ENCODE data around the gene DNPH1. TPM values are rescaled to one million over a fixed set of nuclear protein-coding genes. Genes with fewer than 3 reads are reported as not detected.
A peak's percentile ranks its signal among the peaks of the same experiment; 100 is the strongest.

DNPH1 gene
- total RNA-seq, 1 donor = 32.9 TPM

DNA sequence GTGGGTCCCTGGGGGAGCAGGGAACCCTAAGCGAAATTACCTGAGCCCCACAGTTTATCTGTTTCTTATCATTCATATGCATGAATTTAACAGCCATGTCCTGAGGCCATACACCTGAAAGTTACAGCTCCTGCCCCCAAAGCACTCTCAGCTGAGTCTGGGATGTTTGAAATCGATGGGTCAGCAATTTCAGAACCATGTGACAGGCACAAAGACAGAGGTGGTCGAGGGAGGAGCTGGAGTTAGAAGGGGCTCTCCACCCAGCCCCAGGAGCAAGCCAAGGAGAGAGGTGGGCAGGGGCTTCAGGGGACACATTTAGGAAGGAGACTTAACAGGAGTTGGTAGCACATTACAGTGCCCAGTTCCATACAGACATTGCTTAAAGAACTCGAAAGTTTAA lies 28.9 kb upstream of the DNPH1 start:
- H4K20me1 ChIP-seq (ENCODE audit: insufficient read depth, low read length) = no peaks in the 10 kb centered on the region
- no peaks in the 10 kb centered on the region for H3K9me3 ChIP-seq (ENCODE audit: low read depth, low read length)
- no peak overlapping the region for H2AFZ ChIP-seq (ENCODE audit: low read length)
- H3K36me3 ChIP-seq (ENCODE audit: insufficient read depth, low read length) = no peaks in the 10 kb centered on the region
- no peak overlapping the region for H3K4me2 ChIP-seq (ENCODE audit: insufficient read depth, low read length)
- no peaks in the 10 kb centered on the region for H3K4me1 ChIP-seq (ENCODE audit: insufficient read depth, low read length)
- H3K79me2 ChIP-seq (ENCODE audit: insufficient read depth, low read length) = no peaks in the 10 kb centered on the region
- peaks cover 10% of the 10 kb centered on the region for H3K27me3 ChIP-seq (ENCODE audit: insufficient read depth, low read length)
- DNase-seq (ENCODE audit: insufficient read length, low spot score, missing footprints) = peak; percentile 68
- no peak overlapping the region for H3K27ac ChIP-seq (ENCODE audit: low read depth, low read length)
- H3K4me3 ChIP-seq (ENCODE audit: insufficient read depth, low read length) = no peak overlapping the region
- TF ChIP-seq, protein P1, sequence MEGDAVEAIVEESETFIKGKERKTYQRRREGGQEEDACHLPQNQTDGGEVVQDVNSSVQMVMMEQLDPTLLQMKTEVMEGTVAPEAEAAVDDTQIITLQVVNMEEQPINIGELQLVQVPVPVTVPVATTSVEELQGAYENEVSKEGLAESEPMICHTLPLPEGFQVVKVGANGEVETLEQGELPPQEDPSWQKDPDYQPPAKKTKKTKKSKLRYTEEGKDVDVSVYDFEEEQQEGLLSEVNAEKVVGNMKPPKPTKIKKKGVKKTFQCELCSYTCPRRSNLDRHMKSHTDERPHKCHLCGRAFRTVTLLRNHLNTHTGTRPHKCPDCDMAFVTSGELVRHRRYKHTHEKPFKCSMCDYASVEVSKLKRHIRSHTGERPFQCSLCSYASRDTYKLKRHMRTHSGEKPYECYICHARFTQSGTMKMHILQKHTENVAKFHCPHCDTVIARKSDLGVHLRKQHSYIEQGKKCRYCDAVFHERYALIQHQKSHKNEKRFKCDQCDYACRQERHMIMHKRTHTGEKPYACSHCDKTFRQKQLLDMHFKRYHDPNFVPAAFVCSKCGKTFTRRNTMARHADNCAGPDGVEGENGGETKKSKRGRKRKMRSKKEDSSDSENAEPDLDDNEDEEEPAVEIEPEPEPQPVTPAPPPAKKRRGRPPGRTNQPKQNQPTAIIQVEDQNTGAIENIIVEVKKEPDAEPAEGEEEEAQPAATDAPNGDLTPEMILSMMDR (IDR thresholded peaks at IDR 0.05; ENCODE audit: extremely low read depth, low read depth, low read length) = no peak

DNA sequence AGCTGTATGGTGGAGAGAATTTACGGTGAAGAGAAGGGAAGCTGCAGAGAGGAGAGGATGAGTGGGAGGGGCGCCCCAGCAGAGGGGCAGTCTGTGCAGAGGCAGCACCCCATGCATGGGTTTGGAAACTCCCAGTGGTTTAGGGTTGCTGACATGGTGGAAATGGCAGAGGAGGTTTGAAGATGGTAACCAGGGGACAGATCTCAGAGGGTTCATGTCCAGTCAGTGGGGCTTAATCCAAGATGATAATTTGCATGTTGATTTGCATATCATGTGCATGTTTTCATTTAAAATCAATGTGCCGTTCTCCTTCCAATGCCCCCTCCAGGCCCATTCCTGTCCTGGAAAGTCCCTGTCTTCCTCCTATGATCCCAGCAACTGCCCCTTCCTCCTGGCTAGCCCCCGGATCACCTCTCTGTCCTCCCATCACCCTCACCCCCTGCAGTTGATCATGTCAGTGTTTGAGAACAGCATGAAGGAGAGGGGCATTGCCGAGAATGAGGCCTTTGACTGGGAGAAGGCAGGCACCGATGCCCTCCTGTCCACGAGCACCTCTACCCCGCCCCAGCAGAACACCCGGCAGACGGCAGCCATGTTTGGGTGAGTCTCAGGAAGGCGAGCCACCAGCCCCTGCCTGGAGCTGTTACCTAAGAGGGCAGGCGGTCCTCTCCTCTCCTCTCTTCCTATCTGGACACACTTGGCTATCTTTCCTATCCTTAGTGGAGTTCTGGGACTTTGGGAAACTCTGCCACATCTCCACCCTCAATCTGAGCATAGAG lies 28.3 kb upstream of the DNPH1 start:
- TF ChIP-seq, protein P1 (IDR thresholded peaks at IDR 0.05; ENCODE audit: extremely low read depth, low read depth, low read length) = no peak
- Histone ChIP-seq H3K36me3 (ENCODE audit: insufficient read depth, low read length) (no peaks in the 10 kb centered on the region), H3K27ac (ENCODE audit: low read depth, low read length) (no peak overlapping the region), H3K4me1 (ENCODE audit: insufficient read depth, low read length) (no peaks in the 10 kb centered on the region), H3K4me3 (ENCODE audit: insufficient read depth, low read length) (no peak overlapping the region), H3K9me3 (ENCODE audit: low read depth, low read length) (no peaks in the 10 kb centered on the region), H4K20me1 (ENCODE audit: insufficient read depth, low read length) (no peaks in the 10 kb centered on the region), H3K27me3 (ENCODE audit: insufficient read depth, low read length) (peaks cover 13% of the 10 kb centered on the region), H2AFZ (ENCODE audit: low read length) (no peak overlapping the region), H3K4me2 (ENCODE audit: insufficient read depth, low read length) (no peak overlapping the region), H3K79me2 (ENCODE audit: insufficient read depth, low read length) (no peaks in the 10 kb centered on the region)
- DNase-seq (ENCODE audit: insufficient read length, low spot score, missing footprints) = peak; percentile 59

DNA sequence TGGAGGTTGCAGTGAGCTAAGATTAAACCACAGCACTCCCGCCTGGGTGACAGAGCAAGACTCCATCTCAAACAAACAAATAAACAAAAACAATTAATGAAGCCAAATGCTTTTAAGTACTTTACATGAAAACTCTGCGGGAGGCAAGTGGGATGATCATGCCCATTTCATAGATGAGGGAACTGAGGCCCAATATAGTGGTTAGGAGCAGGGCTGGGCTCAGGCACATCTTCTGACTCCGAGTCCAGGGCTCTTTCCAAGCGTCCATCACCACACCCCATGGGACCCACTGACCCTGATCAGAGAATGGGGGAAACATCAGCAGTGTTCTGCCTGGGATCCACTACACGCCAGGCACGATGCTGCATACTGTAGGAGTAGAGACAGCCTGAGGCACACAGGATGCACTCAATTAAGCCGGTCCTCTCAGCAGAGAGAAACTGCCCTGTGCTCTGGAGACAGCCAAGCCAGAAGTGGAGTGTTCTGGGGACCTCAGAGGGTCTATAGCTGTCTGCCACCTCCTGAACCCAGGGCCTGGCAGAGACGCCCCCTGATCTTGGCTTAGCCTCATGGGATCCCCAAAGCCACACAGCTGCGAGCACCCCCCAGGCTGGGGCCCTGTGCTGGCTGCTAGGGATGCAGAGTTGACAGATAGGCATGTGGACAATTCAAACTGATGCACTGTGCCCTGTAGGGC lies 27.5 kb upstream of the DNPH1 start:
- Histone ChIP-seq H3K4me3 (ENCODE audit: insufficient read depth, low read length) (no peak overlapping the region), H3K4me1 (ENCODE audit: insufficient read depth, low read length) (peaks cover 1% of the 10 kb centered on the region), H3K27me3 (ENCODE audit: insufficient read depth, low read length) (peaks cover 16% of the 10 kb centered on the region), H3K79me2 (ENCODE audit: insufficient read depth, low read length) (no peaks in the 10 kb centered on the region), H3K36me3 (ENCODE audit: insufficient read depth, low read length) (no peaks in the 10 kb centered on the region), H3K4me2 (ENCODE audit: insufficient read depth, low read length) (no peak overlapping the region), H4K20me1 (ENCODE audit: insufficient read depth, low read length) (no peaks in the 10 kb centered on the region), H2AFZ (ENCODE audit: low read length) (no peak overlapping the region), H3K9me3 (ENCODE audit: low read depth, low read length) (no peaks in the 10 kb centered on the region), H3K27ac (ENCODE audit: low read depth, low read length) (no peak overlapping the region)
- peak; percentile 60 for DNase-seq (ENCODE audit: insufficient read length, low spot score, missing footprints)
- TF ChIP-seq, protein P1 (IDR thresholded peaks at IDR 0.05; ENCODE audit: extremely low read depth, low read depth, low read length) = no peak

DNA sequence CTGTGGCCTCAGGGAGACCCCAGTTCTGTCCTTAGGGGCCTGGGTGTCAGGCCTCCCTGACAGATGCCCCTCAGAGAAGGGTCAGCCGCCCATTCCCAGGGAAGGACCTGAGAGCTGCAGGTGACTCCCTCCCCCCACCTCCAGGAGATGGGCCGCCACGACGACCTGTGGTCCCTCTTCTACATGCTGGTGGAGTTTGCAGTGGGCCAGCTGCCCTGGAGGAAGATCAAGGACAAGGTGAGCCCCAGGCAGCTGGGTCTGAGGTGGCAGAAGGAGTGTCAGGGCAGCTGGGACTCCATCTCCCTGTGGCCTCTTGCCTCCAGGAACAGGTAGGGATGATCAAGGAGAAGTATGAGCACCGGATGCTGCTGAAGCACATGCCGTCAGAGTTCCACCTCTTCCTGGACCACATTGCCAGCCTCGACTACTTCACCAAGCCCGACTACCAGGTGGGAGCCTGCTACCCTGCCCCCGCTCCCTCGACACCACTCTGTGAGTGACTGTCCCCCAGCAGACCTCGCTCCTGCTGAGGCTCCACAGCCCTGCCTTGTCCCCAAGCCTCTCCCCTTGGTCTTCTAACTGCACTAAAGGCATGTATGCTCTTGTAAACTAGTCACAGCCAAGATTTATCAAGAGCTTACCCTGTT lies 26.2 kb upstream of the DNPH1 start:
- TF ChIP-seq, protein P1 (IDR thresholded peaks at IDR 0.05; ENCODE audit: extremely low read depth, low read depth, low read length) = no peak
- Histone ChIP-seq H3K4me1 (ENCODE audit: insufficient read depth, low read length) (peaks cover 3% of the 10 kb centered on the region), H3K36me3 (ENCODE audit: insufficient read depth, low read length) (no peaks in the 10 kb centered on the region), H3K4me3 (ENCODE audit: insufficient read depth, low read length) (no peak overlapping the region), H3K79me2 (ENCODE audit: insufficient read depth, low read length) (no peaks in the 10 kb centered on the region), H3K27me3 (ENCODE audit: insufficient read depth, low read length) (peaks cover 25% of the 10 kb centered on the region), H3K9me3 (ENCODE audit: low read depth, low read length) (no peaks in the 10 kb centered on the region), H3K4me2 (ENCODE audit: insufficient read depth, low read length) (no peak overlapping the region), H2AFZ (ENCODE audit: low read length) (no peak overlapping the region), H3K27ac (ENCODE audit: low read depth, low read length) (no peak overlapping the region), H4K20me1 (ENCODE audit: insufficient read depth, low read length) (no peaks in the 10 kb centered on the region)
- peak; percentile 69 for DNase-seq (ENCODE audit: insufficient read length, low spot score, missing footprints)
